Activated naive CD8-positive, alpha-beta T cell (primary cell): ENCODE data around the gene OXTR.

ENCODE experiments used
- H3K27ac Mint-ChIP-seq: one replicate; pipeline ENCODE4 v1.8.0; 2021; ENCODE audit warnings: mixed read lengths
- H3K27me3 Mint-ChIP-seq: one replicate; pipeline ENCODE4 v1.8.0; 2021; ENCODE audit warnings: mixed read lengths
- H3K36me3 Mint-ChIP-seq: one replicate; pipeline ENCODE4 v1.8.0; 2021; ENCODE audit warnings: mixed read lengths
- H3K4me1 Mint-ChIP-seq: one replicate; pipeline ENCODE4 v1.8.0; 2021; ENCODE audit warnings: low read depth, mixed read lengths
- H3K4me3 Mint-ChIP-seq: one replicate; pipeline ENCODE4 v1.8.0; 2021; ENCODE audit warnings: mild to moderate bottlenecking, mixed read lengths
- H3K9me3 Mint-ChIP-seq: one replicate; pipeline ENCODE4 v1.8.0; 2021; ENCODE audit warnings: low read depth, mixed read lengths

The OXTR gene

GRCh38 chr3:8760091-8760490, 9.3 kb downstream of the OXTR start:
- Mint-ChIP-seq H3K4me1 (no peaks in the 10 kb centered on the region), H3K27me3 (no peaks in the 10 kb centered on the region), H3K9me3 (no peaks in the 10 kb centered on the region), H3K27ac (no peak overlapping the region), H3K4me3 (no peak overlapping the region), H3K36me3 (no peaks in the 10 kb centered on the region)

- no peaks in the 10 kb centered on the region for H3K4me1 Mint-ChIP-seq
- no peaks in the 10 kb centered on the region for H3K27me3 Mint-ChIP-seq
- no peak overlapping the region for H3K27ac Mint-ChIP-seq
- no peak overlapping the region for H3K4me3 Mint-ChIP-seq
- no peaks in the 10 kb centered on the region for H3K36me3 Mint-ChIP-seq
- H3K9me3 Mint-ChIP-seq = no peaks in the 10 kb centered on the region
Measured at GRCh38 chr3:8759038-8759707, 10.2 kb downstream of the OXTR start.

GRCh38 chr3:8757551-8758518, 11.6 kb downstream of the OXTR start:
- Mint-ChIP-seq H3K27me3 (no peaks in the 10 kb centered on the region), H3K4me1 (no peaks in the 10 kb centered on the region), H3K4me3 (no peak overlapping the region), H3K27ac (no peak overlapping the region), H3K36me3 (no peaks in the 10 kb centered on the region), H3K9me3 (no peaks in the 10 kb centered on the region)

- Mint-ChIP-seq H3K27ac (no peak overlapping the region), H3K4me1 (no peaks in the 10 kb centered on the region), H3K27me3 (no peaks in the 10 kb centered on the region), H3K4me3 (no peak overlapping the region), H3K36me3 (no peaks in the 10 kb centered on the region), H3K9me3 (no peaks in the 10 kb centered on the region)
Measured at GRCh38 chr3:8756671-8757070, 12.7 kb downstream of the OXTR start.

DNA sequence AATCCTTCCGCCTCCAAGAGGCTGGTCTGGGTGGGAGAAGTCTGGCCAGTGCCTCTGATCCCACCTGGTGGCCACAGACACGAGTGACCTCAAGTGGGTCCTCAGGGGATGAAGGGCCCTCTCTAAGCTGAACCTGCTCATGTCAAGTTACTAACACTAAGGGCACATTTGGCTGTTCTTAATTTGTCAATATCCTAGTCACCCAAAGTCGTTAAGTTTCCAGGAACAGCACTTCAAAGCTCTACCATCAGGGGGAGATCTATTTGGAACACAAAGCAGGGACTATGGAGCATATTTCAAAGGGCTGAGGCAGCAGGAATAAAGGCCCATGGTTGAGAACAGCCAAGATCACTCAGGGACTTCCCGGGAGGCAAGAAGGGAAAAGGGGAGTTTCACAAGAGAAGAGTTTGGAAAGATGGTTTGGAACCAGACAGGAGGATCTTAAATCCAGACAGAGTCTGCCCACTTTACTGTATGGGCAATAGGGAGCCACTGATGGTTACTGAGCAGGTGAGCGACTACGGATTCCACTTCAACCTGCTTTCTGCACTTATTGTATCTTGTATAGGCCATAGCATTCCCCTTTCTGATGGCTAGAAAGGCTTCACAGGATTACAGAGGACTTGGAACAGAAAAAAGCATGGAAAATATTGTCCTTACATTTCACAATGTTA, 13.7 kb downstream of the OXTR start:
- no peaks in the 10 kb centered on the region for H3K9me3 Mint-ChIP-seq
- no peaks in the 10 kb centered on the region for H3K36me3 Mint-ChIP-seq
- no peaks in the 10 kb centered on the region for H3K4me1 Mint-ChIP-seq
- no peaks in the 10 kb centered on the region for H3K27me3 Mint-ChIP-seq
- H3K27ac Mint-ChIP-seq = no peak overlapping the region
- no peak overlapping the region for H3K4me3 Mint-ChIP-seq

GRCh38 chr3:8755097-8755496, 14.3 kb downstream of the OXTR start:
- no peak overlapping the region for H3K4me3 Mint-ChIP-seq
- H3K9me3 Mint-ChIP-seq = no peaks in the 10 kb centered on the region
- H3K27me3 Mint-ChIP-seq = no peaks in the 10 kb centered on the region
- no peaks in the 10 kb centered on the region for H3K36me3 Mint-ChIP-seq
- no peaks in the 10 kb centered on the region for H3K4me1 Mint-ChIP-seq
- no peak overlapping the region for H3K27ac Mint-ChIP-seq

- Mint-ChIP-seq H3K4me1 (no peaks in the 10 kb centered on the region), H3K9me3 (no peaks in the 10 kb centered on the region), H3K27me3 (no peaks in the 10 kb centered on the region), H3K36me3 (no peaks in the 10 kb centered on the region), H3K4me3 (no peak overlapping the region), H3K27ac (no peak overlapping the region)
Measured at GRCh38 chr3:8752832-8753231, 16.6 kb downstream of the OXTR start.

GRCh38 chr3:8749316-8749715, 20.1 kb downstream of the OXTR start:
- no peaks in the 10 kb centered on the region for H3K9me3 Mint-ChIP-seq
- H3K4me1 Mint-ChIP-seq = no peaks in the 10 kb centered on the region
- H3K4me3 Mint-ChIP-seq = no peak overlapping the region

GRCh38 chr3:8746780-8747345, 22.6 kb downstream of the OXTR start:
- no peaks in the 10 kb centered on the region for H3K4me1 Mint-ChIP-seq
- no peak overlapping the region for H3K4me3 Mint-ChIP-seq
- no peak overlapping the region for H3K27ac Mint-ChIP-seq
- no peaks in the 10 kb centered on the region for H3K36me3 Mint-ChIP-seq
- no peaks in the 10 kb centered on the region for H3K9me3 Mint-ChIP-seq
- H3K27me3 Mint-ChIP-seq = no peaks in the 10 kb centered on the region

More at GRCh38 chr3:8749316-8749715, 20.1 kb downstream of the OXTR start:
- Mint-ChIP-seq H3K27me3 (no peaks in the 10 kb centered on the region), H3K36me3 (no peaks in the 10 kb centered on the region), H3K27ac (no peak overlapping the region)

DNA sequence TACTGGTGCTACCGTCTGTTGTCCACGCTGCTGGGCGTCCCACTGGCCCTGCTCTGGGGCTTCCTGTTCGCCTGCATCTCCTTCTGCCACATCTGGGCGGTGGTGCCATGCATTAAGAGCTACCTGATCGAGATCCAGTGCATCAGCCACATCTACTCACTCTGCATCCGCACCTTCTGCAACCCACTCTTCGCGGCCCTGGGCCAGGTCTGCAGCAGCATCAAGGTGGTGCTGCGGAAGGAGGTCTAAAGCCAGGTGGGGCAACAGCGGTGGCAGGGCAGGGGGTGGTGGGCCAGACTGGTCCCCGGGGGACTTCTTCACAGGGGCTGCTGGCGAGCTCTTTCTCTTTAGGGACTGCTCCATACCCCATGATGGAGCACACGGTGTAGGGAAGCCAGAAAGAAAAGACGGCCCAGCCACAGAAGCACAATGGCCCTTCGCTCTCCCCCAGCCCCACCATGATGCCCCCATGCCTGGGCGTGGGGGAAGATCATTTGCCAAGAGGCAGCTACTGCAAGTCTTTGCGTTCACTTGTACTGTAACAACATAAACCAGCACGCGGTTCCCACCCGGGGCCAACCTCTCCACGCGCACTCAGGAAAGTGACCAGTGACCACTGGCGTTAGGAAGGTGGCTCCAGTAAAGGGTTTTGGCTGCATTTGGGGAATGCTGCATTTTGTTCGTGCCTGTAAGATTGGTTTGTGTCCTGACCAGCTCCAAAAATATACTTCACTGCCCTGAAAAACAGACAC, 23.6 kb downstream of the OXTR start:
- Mint-ChIP-seq H3K4me3 (no peak overlapping the region), H3K9me3 (no peaks in the 10 kb centered on the region), H3K36me3 (no peaks in the 10 kb centered on the region), H3K27ac (no peak overlapping the region), H3K4me1 (no peaks in the 10 kb centered on the region), H3K27me3 (no peaks in the 10 kb centered on the region)

- Mint-ChIP-seq H3K27ac (no peak overlapping the region), H3K36me3 (no peaks in the 10 kb centered on the region), H3K27me3 (no peaks in the 10 kb centered on the region), H3K4me1 (no peaks in the 10 kb centered on the region), H3K9me3 (no peaks in the 10 kb centered on the region), H3K4me3 (no peak overlapping the region)
Measured at GRCh38 chr3:8743911-8744310, 25.5 kb downstream of the OXTR start.

GRCh38 chr3:8743021-8743601, 26.3 kb downstream of the OXTR start:
- Mint-ChIP-seq H3K4me3 (no peak overlapping the region), H3K4me1 (no peaks in the 10 kb centered on the region), H3K27me3 (no peaks in the 10 kb centered on the region)

GRCh38 chr3:8741581-8742261, 27.7 kb downstream of the OXTR start:
- no peak overlapping the region for H3K27ac Mint-ChIP-seq
- no peaks in the 10 kb centered on the region for H3K36me3 Mint-ChIP-seq
- no peaks in the 10 kb centered on the region for H3K9me3 Mint-ChIP-seq
- H3K27me3 Mint-ChIP-seq = no peaks in the 10 kb centered on the region
- no peaks in the 10 kb centered on the region for H3K4me1 Mint-ChIP-seq
- no peak overlapping the region for H3K4me3 Mint-ChIP-seq

More at GRCh38 chr3:8743021-8743601, 26.3 kb downstream of the OXTR start:
- Mint-ChIP-seq H3K27ac (no peak overlapping the region), H3K9me3 (no peaks in the 10 kb centered on the region), H3K36me3 (no peaks in the 10 kb centered on the region)
